ENCODE results near the gene CLSTN2.

DNA sequence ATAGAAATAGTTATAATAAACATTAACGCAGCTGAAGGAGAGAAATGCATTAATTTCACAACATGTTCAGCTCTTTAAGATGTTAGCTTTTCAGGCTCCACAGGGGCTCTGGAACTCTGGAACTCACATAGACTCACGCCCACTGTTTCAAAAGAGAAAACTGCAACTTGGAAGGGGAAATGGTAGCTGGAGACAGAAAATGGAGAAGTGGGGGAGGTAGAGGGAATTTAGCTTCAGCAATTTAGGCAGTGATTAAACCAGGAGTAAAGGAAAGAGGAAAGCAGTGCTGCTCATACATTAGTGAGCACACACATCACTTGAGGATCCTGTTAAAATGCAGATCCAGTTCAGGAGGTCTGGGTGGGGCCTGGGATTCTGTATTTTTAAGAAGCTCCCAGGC is 468.1 kb downstream of the CLSTN2 start:
- no peak for TF ChIP-seq CTCF (IDR thresholded peaks at IDR 0.05)
- TF ChIP-seq POLR2A (IDR thresholded peaks at IDR 0.05) = no peak
